NCI-H187 treated with DMSO at 0.1 percent for 48 hours (cell line): Measurements from ENCODE around the gene ASCL1.

Experiments used
- DNase-seq: peaks from one replicate; lab custom pipeline; 2025; lab: John Stamatoyannopoulos, UW

Gene ASCL1

GRCh38 chr12:102957339-102958050 is at the start of gene ASCL1:
Gene ASCL1 (plus strand): TSS chr12:102957674. CDS start chr12:102958245, 571 bp downstream.
- peak; percentile 96 for DNase-seq

GRCh38 chr12:102907918-102908317 is 49.6 kb upstream of the ASCL1 start:
- no peak for DNase-seq

GRCh38 chr12:102910137-102910536 is 47.3 kb upstream of the ASCL1 start:
- no peak for DNase-seq

GRCh38 chr12:102910792-102911191 is 46.7 kb upstream of the ASCL1 start:
- DNase-seq = no peak

GRCh38 chr12:102911320-102911719 is 46.2 kb upstream of the ASCL1 start:
- DNase-seq = no peak

GRCh38 chr12:102912258-102912657 is 45.2 kb upstream of the ASCL1 start:
- DNase-seq = no peak

- DNase-seq = no peak
Measured at GRCh38 chr12:102913453-102914226, 43.8 kb upstream of the ASCL1 start.

- DNase-seq = no peak
Measured at GRCh38 chr12:102916252-102917025, 41.0 kb upstream of the ASCL1 start.

GRCh38 chr12:102917026-102917787 is 40.3 kb upstream of the ASCL1 start, which contains the start of gene PAH:
Gene PAH (minus strand): TSS chr12:102917244. CDS start chr12:102917130, 114 bp downstream.
- DNase-seq = no peak

- no peak for DNase-seq
Measured at GRCh38 chr12:102918840-102919239, 38.6 kb upstream of the ASCL1 start.

GRCh38 chr12:102920271-102920670 is 37.2 kb upstream of the ASCL1 start:
- no peak for DNase-seq

GRCh38 chr12:102921240-102921639 is 36.2 kb upstream of the ASCL1 start:
- no peak for DNase-seq

- no peak for DNase-seq
Measured at GRCh38 chr12:102927220-102927619, 30.3 kb upstream of the ASCL1 start.

- no peak for DNase-seq
Measured at GRCh38 chr12:102933168-102933567, 24.3 kb upstream of the ASCL1 start.

GRCh38 chr12:102939059-102939458 is 18.4 kb upstream of the ASCL1 start:
- no peak for DNase-seq

- no peak for DNase-seq
Measured at GRCh38 chr12:102939670-102940222, 17.7 kb upstream of the ASCL1 start.

- DNase-seq = no peak
Measured at GRCh38 chr12:102946042-102946441, 11.4 kb upstream of the ASCL1 start.

- DNase-seq = peak; percentile 52
Measured at GRCh38 chr12:102948941-102949352, 8.5 kb upstream of the ASCL1 start.

GRCh38 chr12:102950107-102950949 is 7.1 kb upstream of the ASCL1 start:
- DNase-seq = no peak

- DNase-seq = no peak
Measured at GRCh38 chr12:102950950-102951619, 6.4 kb upstream of the ASCL1 start.
